ENCODE data around the gene MORN3. TPM values are rescaled to one million over a fixed set of nuclear protein-coding genes. Genes with fewer than 3 reads are reported as not detected.

The MORN3 gene
- total and polyA plus RNA-seq, 9 of the 15 experiments (the other 6 are each of a cell fraction or from before 2014, with no cell fraction given): 0.09 to 0.27 (median 0.20) TPM

GRCh38 chr12:121715862-121716435 is 46.5 kb upstream of the MORN3 start:
- WGBS (ENCODE audit: insufficient coverage, low coverage, missing lambda C conversion rate): 73% methylated on average over 6 of the region's 6 CpGs
- no peaks in the 10 kb centered on the region for H3K9me3 ChIP-seq (replicated peaks; ENCODE audit: control insufficient read depth, insufficient read depth, low read depth, low read length)
- 0 out of 2 replicates have a peak, but pooled peaks cover 3% of the 10 kb centered on the region for H4K20me1 ChIP-seq (replicated peaks; ENCODE audit: control insufficient read depth, insufficient read depth, low read length)
- peaks cover 39% of the 10 kb centered on the region for H3K36me3 ChIP-seq (ENCODE audit: control insufficient read depth, insufficient read depth, low read length)
- no peak overlapping the region for H2AFZ ChIP-seq (ENCODE audit: low read depth, low read length)
- CTCF ChIA-PET (ENCODE audit: low intra/inter-chr PET ratio): no interaction called here
- BruUV-seq (replicated peaks): no TSS peak
- peak overlapping the region; percentile 32; the same call in 1 of the 3 replicates for H3K27ac ChIP-seq (ENCODE audit: extremely low read depth, low read depth, low read length)
- peaks cover 3% of the 10 kb centered on the region for H3K9me1 ChIP-seq (ENCODE audit: control insufficient read depth, insufficient read depth, low read length)
- H3K4me3 ChIP-seq: no peak overlapping the region
- TF ChIP-seq ARNT (IDR thresholded peaks at IDR 0.05): no peak
- TF ChIP-seq GABPB2 (CRISPR knock-in tag; conservative IDR thresholded peaks at IDR 0.05): no peak
- TF ChIP-seq ZNF263 (CRISPR knock-in tag; IDR thresholded peaks at IDR 0.05; ENCODE audit: borderline replicate concordance): peak; percentile 54; the same call in 1 of the 2 replicates
- TF ChIP-seq, protein P1, sequence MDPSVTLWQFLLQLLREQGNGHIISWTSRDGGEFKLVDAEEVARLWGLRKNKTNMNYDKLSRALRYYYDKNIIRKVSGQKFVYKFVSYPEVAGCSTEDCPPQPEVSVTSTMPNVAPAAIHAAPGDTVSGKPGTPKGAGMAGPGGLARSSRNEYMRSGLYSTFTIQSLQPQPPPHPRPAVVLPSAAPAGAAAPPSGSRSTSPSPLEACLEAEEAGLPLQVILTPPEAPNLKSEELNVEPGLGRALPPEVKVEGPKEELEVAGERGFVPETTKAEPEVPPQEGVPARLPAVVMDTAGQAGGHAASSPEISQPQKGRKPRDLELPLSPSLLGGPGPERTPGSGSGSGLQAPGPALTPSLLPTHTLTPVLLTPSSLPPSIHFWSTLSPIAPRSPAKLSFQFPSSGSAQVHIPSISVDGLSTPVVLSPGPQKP (CRISPR knock-in tag; IDR thresholded peaks at IDR 0.05): no peak
- no peak for TF ChIP-seq SUPT5H (IDR thresholded peaks at IDR 0.05)
- TF ChIP-seq ZNF347 (CRISPR knock-in tag; IDR thresholded peaks at IDR 0.05; ENCODE audit: low read depth): no peak
- TF ChIP-seq ATF6 (CRISPR knock-in tag; IDR thresholded peaks at IDR 0.05): no peak
- peaks cover 60% of the 10 kb centered on the region for H3K79me2 ChIP-seq (ENCODE audit: control insufficient read depth, insufficient read depth, low read length)
- no peak for ATAC-seq
- H3K4me2 ChIP-seq (ENCODE audit: insufficient read depth, low read length): no peak overlapping the region
- intact Hi-C loops (cut with micrococcal nuclease) (no loop called here), in situ Hi-C loops (cut with MboI) (no loop called here)
- DNase-seq (ENCODE audit: extremely low read depth in 1 of 4, low spot score in 3 of 4): no peak
- H3K27me3 ChIP-seq (ENCODE audit: control insufficient read depth in 2 of 2, insufficient read depth in 2 of 2, low read length in 2 of 2): no peaks in the 10 kb centered on the region
- no peak for FAIRE-seq
- POLR2A ChIA-PET: no interaction called here
- peaks cover 30 to 33% of the 10 kb centered on the region in 2 experiments for H3K4me1 ChIP-seq (replicated peaks in 1 of 2; ENCODE audit: control insufficient read depth in 2 of 2, insufficient read depth in 2 of 2, low read length in 2 of 2)
- no peak overlapping the region for H3K9ac ChIP-seq (ENCODE audit: insufficient read depth in 1 of 2, low read depth in 2 of 2, low read length in 2 of 2)
